DND-41 (cell line): ENCODE data around the gene NUFIP2.

Experiments used
- ATAC-seq: fragments of 200-7000 bp; cut with Tn5 transposase; 3 replicates; pipeline ENCODE4 v1.9.1; 2021; ENCODE audit warnings: low read depth; ENCODE audit not compliant: insufficient read depth
- DNase-seq: peaks from one replicate; pipeline ENCODE4 v3.0.0-alpha.2; 2020
- H2AFZ ChIP-seq: 2 replicates; pipeline ENCODE4 v1.6.0; 2012; ENCODE audit warnings: low read depth, low read length
- H3K27ac ChIP-seq: 2 replicates; pipeline ENCODE4 v1.5.1; 2012; ENCODE audit warnings: low read length, inconsistent platforms
- H3K27me3 ChIP-seq: fragments of 200-600 bp; sonication (generic); 2 replicates; pipeline ENCODE4 v1.6.0; 2012; ENCODE audit warnings: low read length, mild to moderate bottlenecking, inconsistent platforms; ENCODE audit not compliant: insufficient read depth, poor library complexity
- H3K36me3 ChIP-seq: 2 replicates; pipeline ENCODE4 v1.5.1; 2012; ENCODE audit warnings: low read length, inconsistent platforms; ENCODE audit not compliant: insufficient read depth
- H3K4me1 ChIP-seq: 2 replicates; pipeline ENCODE4 v1.5.1; 2012; ENCODE audit warnings: mild to moderate bottlenecking, low read length; ENCODE audit not compliant: insufficient read depth
- H3K4me2 ChIP-seq: 2 replicates; pipeline ENCODE4 v1.6.0; 2012; ENCODE audit warnings: mild to moderate bottlenecking, moderate library complexity, low read length, inconsistent platforms; ENCODE audit not compliant: insufficient read depth
- H3K4me3 ChIP-seq, 2 experiments: fragments of 200-600 bp in 1 of 2; shearing (Covaris generic) in 1 of 2; 2 replicates each; pipeline ENCODE4 v1.5.1; 2012 to 2016; ENCODE audit warnings: inconsistent platforms in 2 of 2, low read length in 2 of 2, mild to moderate bottlenecking in 2 of 2, low read depth in 1 of 2, moderate library complexity in 1 of 2
- H3K79me2 ChIP-seq: 2 replicates; pipeline ENCODE4 v1.6.0; 2012; ENCODE audit warnings: low read length, inconsistent platforms; ENCODE audit not compliant: insufficient read depth
- H3K9ac ChIP-seq: 2 replicates; pipeline ENCODE4 v1.6.0; 2012; ENCODE audit warnings: low read depth, mild to moderate bottlenecking, inconsistent platforms, low read length, moderate library complexity
- H3K9me3 ChIP-seq: 2 replicates; pipeline ENCODE4 v1.5.1; 2012; ENCODE audit warnings: low read length, moderate library complexity, mild to moderate bottlenecking, inconsistent platforms; ENCODE audit not compliant: insufficient read depth, severe bottlenecking
- H4K20me1 ChIP-seq: 2 replicates; pipeline ENCODE4 v1.6.0; 2012; ENCODE audit warnings: low read length; ENCODE audit not compliant: insufficient read depth
- EZH2 ChIP-seq: IDR thresholded peaks from 3 replicates; pipeline ENCODE4 v1.6.1; 2012; ENCODE audit warnings: borderline replicate concordance, low read depth, mild to moderate bottlenecking, moderate library complexity, low read length, inconsistent platforms; ENCODE audit not compliant: severe bottlenecking
- TF ChIP-seq, protein P1 (sequence below): IDR thresholded peaks from 2 replicates; pipeline ENCODE4 v1.5.1; 2012; ENCODE audit warnings: borderline replicate concordance, low read length, moderate library complexity, mild to moderate bottlenecking; ENCODE audit not compliant: poor library complexity, severe bottlenecking; ENCODE audit errors: extremely low read depth

The NUFIP2 gene

DNA sequence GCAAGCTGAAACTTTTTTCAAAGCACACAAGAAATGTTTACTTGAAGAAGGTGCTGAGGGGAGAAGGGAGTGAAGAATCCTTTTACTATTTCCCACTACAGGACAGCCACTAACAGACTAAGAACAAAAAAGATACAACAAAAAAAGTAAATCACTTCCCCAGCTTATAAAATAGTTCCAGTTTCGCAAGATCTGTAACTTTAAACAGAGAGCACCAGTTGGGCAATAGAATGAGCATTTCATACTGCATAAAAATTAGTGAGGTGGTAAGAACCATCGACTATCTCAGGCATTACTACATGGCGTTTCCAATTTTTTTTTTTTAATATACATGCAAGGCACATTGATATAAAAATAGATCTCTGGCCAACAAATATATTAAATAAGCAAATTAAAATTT lies 36.2 kb downstream of the NUFIP2 start:
- DNase-seq = no peak
- H3K9me3 ChIP-seq = no peaks in the 10 kb centered on the region
- no peaks in the 10 kb centered on the region for H3K4me1 ChIP-seq
- H3K4me2 ChIP-seq = no peak overlapping the region
- no peak overlapping the region for H3K27ac ChIP-seq
- H3K9ac ChIP-seq = no peak overlapping the region
- no peaks in the 10 kb centered on the region for H3K27me3 ChIP-seq
- H3K36me3 ChIP-seq = peaks cover 69% of the 10 kb centered on the region
- H2AFZ ChIP-seq = no peak overlapping the region
- peaks cover 33% of the 10 kb centered on the region for H3K79me2 ChIP-seq
- peaks cover 49% of the 10 kb centered on the region for H4K20me1 ChIP-seq
- H3K4me3 ChIP-seq = no peak overlapping the region
- TF ChIP-seq EZH2 = no peak
- TF ChIP-seq, protein P1, sequence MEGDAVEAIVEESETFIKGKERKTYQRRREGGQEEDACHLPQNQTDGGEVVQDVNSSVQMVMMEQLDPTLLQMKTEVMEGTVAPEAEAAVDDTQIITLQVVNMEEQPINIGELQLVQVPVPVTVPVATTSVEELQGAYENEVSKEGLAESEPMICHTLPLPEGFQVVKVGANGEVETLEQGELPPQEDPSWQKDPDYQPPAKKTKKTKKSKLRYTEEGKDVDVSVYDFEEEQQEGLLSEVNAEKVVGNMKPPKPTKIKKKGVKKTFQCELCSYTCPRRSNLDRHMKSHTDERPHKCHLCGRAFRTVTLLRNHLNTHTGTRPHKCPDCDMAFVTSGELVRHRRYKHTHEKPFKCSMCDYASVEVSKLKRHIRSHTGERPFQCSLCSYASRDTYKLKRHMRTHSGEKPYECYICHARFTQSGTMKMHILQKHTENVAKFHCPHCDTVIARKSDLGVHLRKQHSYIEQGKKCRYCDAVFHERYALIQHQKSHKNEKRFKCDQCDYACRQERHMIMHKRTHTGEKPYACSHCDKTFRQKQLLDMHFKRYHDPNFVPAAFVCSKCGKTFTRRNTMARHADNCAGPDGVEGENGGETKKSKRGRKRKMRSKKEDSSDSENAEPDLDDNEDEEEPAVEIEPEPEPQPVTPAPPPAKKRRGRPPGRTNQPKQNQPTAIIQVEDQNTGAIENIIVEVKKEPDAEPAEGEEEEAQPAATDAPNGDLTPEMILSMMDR = no peak
- no peak for ATAC-seq

GRCh38 chr17:29256735-29257466 lies 37.0 kb downstream of the NUFIP2 start:
- Histone ChIP-seq H3K4me1 (no peaks in the 10 kb centered on the region), H3K9ac (no peak overlapping the region), H3K4me2 (no peak overlapping the region), H3K27me3 (no peaks in the 10 kb centered on the region), H3K9me3 (no peaks in the 10 kb centered on the region), H4K20me1 (peaks cover 45% of the 10 kb centered on the region), H3K27ac (no peak overlapping the region), H3K4me3 (no peak overlapping the region), H3K79me2 (peaks cover 25% of the 10 kb centered on the region), H2AFZ (no peak overlapping the region), H3K36me3 (peaks cover 61% of the 10 kb centered on the region)
- TF ChIP-seq, protein P1 = no peak
- no peak for TF ChIP-seq EZH2
- DNase-seq (no peak), ATAC-seq (no peak)

DNA sequence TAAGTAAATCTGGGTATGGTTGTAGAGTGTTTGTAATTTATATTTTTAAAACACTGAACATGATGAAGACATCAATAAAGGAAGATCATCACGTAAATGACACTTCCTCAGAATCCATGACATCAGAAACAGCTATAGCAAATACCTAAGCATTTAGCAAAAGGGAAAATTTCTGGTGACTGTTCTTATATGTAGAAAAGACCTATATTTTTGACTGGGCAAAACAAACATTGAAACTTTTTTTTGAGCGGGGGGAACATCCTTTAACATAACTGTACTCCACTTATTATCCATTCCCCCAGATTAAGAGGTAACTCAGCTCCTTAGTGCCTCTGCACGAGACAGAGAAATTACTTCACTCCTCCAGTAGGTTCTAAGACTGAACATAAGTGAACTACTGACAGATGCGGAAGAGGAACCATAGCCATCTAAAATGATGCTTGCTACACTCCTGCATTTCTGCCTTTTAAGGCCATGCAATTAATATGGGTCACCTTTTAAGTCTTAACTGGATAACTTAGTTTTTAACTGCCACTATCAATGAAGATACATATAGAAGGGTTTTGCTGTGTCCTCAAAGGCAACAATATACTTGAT lies 37.9 kb downstream of the NUFIP2 start:
- H3K4me1 ChIP-seq = no peaks in the 10 kb centered on the region
- ATAC-seq = no peak

More for the DNA sequence above, 37.9 kb downstream of the NUFIP2 start:
- no peak overlapping the region for H3K4me2 ChIP-seq
- H3K36me3 ChIP-seq = peaks cover 53% of the 10 kb centered on the region
- no peak overlapping the region for H2AFZ ChIP-seq
- DNase-seq = no peak
- no peaks in the 10 kb centered on the region for H3K27me3 ChIP-seq
- H3K27ac ChIP-seq = no peak overlapping the region
- no peak for TF ChIP-seq EZH2
- TF ChIP-seq, protein P1 = no peak
- no peak overlapping the region for H3K4me3 ChIP-seq
- H3K79me2 ChIP-seq = peaks cover 19% of the 10 kb centered on the region
- peaks cover 41% of the 10 kb centered on the region for H4K20me1 ChIP-seq
- no peaks in the 10 kb centered on the region for H3K9me3 ChIP-seq
- H3K9ac ChIP-seq = no peak overlapping the region
